Measurements from ENCODE around the gene COL26A1. TPM values are rescaled to one million over a fixed set of nuclear protein-coding genes. Genes with fewer than 3 reads are reported as not detected.

COL26A1 gene
- total RNA-seq, 1 donor from 2014 or later, result 155 TPM

GRCh38 chr7:101373812-101374614 is 11.3 kb downstream of the COL26A1 start:
- DNase-seq (ENCODE audit: low spot score), result no peak
- H3K27ac Mint-ChIP-seq (ENCODE audit: unreplicated experiment), result peak overlapping the region; percentile 95
- H3K9me3 Mint-ChIP-seq (ENCODE audit: low read depth), result no peaks in the 10 kb centered on the region
- peak overlapping the region; percentile 43 for H3K4me3 Mint-ChIP-seq (ENCODE audit: unreplicated experiment)
- peaks cover 70% of the 10 kb centered on the region for H3K4me1 Mint-ChIP-seq (ENCODE audit: low read depth)
- peaks cover 6% of the 10 kb centered on the region for H3K36me3 Mint-ChIP-seq (ENCODE audit: low read depth)
- no peaks in the 10 kb centered on the region for H3K27me3 Mint-ChIP-seq (ENCODE audit: low read depth)
- TF ChIP-seq CTCF (IDR thresholded peaks at IDR 0.05), result no peak

- H3K4me3 Mint-ChIP-seq (ENCODE audit: unreplicated experiment), result no peak overlapping the region
- peak overlapping the region; percentile 3 for H3K27ac Mint-ChIP-seq (ENCODE audit: unreplicated experiment)
- H3K9me3 Mint-ChIP-seq (ENCODE audit: low read depth), result no peaks in the 10 kb centered on the region
- TF ChIP-seq CTCF (IDR thresholded peaks at IDR 0.05), result no peak
- H3K4me1 Mint-ChIP-seq (ENCODE audit: low read depth), result peaks cover 77% of the 10 kb centered on the region
- peaks cover 6% of the 10 kb centered on the region for H3K36me3 Mint-ChIP-seq (ENCODE audit: low read depth)
- H3K27me3 Mint-ChIP-seq (ENCODE audit: low read depth), result no peaks in the 10 kb centered on the region
- DNase-seq (ENCODE audit: low spot score), result no peak
These were observed 12.3 kb downstream of the COL26A1 start for GRCh38 chr7:101374990-101375389.

- no peak for TF ChIP-seq CTCF (IDR thresholded peaks at IDR 0.05)
- Mint-ChIP-seq H3K36me3 (ENCODE audit: low read depth) (peaks cover 6% of the 10 kb centered on the region), H3K27me3 (ENCODE audit: low read depth) (no peaks in the 10 kb centered on the region), H3K27ac (ENCODE audit: unreplicated experiment) (peak overlapping the region; percentile 95), H3K4me1 (ENCODE audit: low read depth) (peaks cover 77% of the 10 kb centered on the region), H3K4me3 (ENCODE audit: unreplicated experiment) (no peak overlapping the region), H3K9me3 (ENCODE audit: low read depth) (peaks cover 6% of the 10 kb centered on the region)
- no peak for DNase-seq (ENCODE audit: low spot score)
These were observed 13.9 kb downstream of the COL26A1 start for GRCh38 chr7:101376601-101377000.

GRCh38 chr7:101377189-101377736 is 14.6 kb downstream of the COL26A1 start:
- Mint-ChIP-seq H3K27me3 (ENCODE audit: low read depth) (no peaks in the 10 kb centered on the region), H3K36me3 (ENCODE audit: low read depth) (peaks cover 5% of the 10 kb centered on the region), H3K4me1 (ENCODE audit: low read depth) (peaks cover 76% of the 10 kb centered on the region), H3K27ac (ENCODE audit: unreplicated experiment) (peak overlapping the region; percentile 95), H3K9me3 (ENCODE audit: low read depth) (peaks cover 6% of the 10 kb centered on the region), H3K4me3 (ENCODE audit: unreplicated experiment) (no peak overlapping the region)
- TF ChIP-seq CTCF (IDR thresholded peaks at IDR 0.05), result no peak
- no peak for DNase-seq (ENCODE audit: low spot score)

GRCh38 chr7:101378751-101379174 is 16.1 kb downstream of the COL26A1 start:
- peak; percentile 95 for DNase-seq (ENCODE audit: low spot score)
- no peaks in the 10 kb centered on the region for H3K27me3 Mint-ChIP-seq (ENCODE audit: low read depth)

More at GRCh38 chr7:101378751-101379174, 16.1 kb downstream of the COL26A1 start:
- H3K4me1 Mint-ChIP-seq (ENCODE audit: low read depth), result peaks cover 67% of the 10 kb centered on the region
- H3K27ac Mint-ChIP-seq (ENCODE audit: unreplicated experiment), result peak overlapping the region; percentile 95
- peak; percentile 69 for TF ChIP-seq CTCF (IDR thresholded peaks at IDR 0.05)
- H3K4me3 Mint-ChIP-seq (ENCODE audit: unreplicated experiment), result peak overlapping the region; percentile 39
- peaks cover 6% of the 10 kb centered on the region for H3K9me3 Mint-ChIP-seq (ENCODE audit: low read depth)
- H3K36me3 Mint-ChIP-seq (ENCODE audit: low read depth), result peaks cover 5% of the 10 kb centered on the region
